GM21447 (cell line): ENCODE measurements around the gene EXD3.

ENCODE experiments used
- ATAC-seq: cut with Tn5 transposase; IDR thresholded peaks from one replicate; pipeline ENCODE4 v1.9.1; 2021; ENCODE audit not compliant: unreplicated experiment

The EXD3 gene

GRCh38 chr9:137447722-137448601 is 25.0 kb upstream of the EXD3 start:
- no peak for ATAC-seq

- ATAC-seq = no peak
These were observed 24.0 kb upstream of the EXD3 start for GRCh38 chr9:137446851-137447471.

- ATAC-seq = no peak
These were observed 23.0 kb upstream of the EXD3 start for GRCh38 chr9:137445930-137446431.

GRCh38 chr9:137445275-137445807 is 22.4 kb upstream of the EXD3 start:
- peak; percentile 57 for ATAC-seq

- ATAC-seq = no peak
These were observed 21.3 kb upstream of the EXD3 start for GRCh38 chr9:137444106-137444790.

GRCh38 chr9:137441935-137442321 is 19.0 kb upstream of the EXD3 start:
- no peak for ATAC-seq

GRCh38 chr9:137441289-137441934 is 18.4 kb upstream of the EXD3 start, which contains the start of gene ENTPD8:
ENTPD8 (minus strand) TSS chr9:137441357; CDS start chr9:137438285, 3,072 bp downstream.
- ATAC-seq = no peak

- ATAC-seq = no peak
These were observed 16.3 kb upstream of the EXD3 start for GRCh38 chr9:137439158-137439714.

GRCh38 chr9:137438591-137439157 is 15.7 kb upstream of the EXD3 start:
- ATAC-seq = no peak

- ATAC-seq = no peak
These were observed 15.0 kb upstream of the EXD3 start for GRCh38 chr9:137437691-137438590.

GRCh38 chr9:137436761-137437600 is 14.0 kb upstream of the EXD3 start:
- ATAC-seq = no peak

GRCh38 chr9:137435980-137436760 is 13.2 kb upstream of the EXD3 start:
- ATAC-seq = no peak

GRCh38 chr9:137435381-137435891 is 12.5 kb upstream of the EXD3 start:
- no peak for ATAC-seq

- ATAC-seq = no peak
These were observed 11.8 kb upstream of the EXD3 start for GRCh38 chr9:137434498-137435380.

- no peak for ATAC-seq
These were observed 11.0 kb upstream of the EXD3 start for GRCh38 chr9:137433916-137434431.

- ATAC-seq = no peak
These were observed 10.5 kb upstream of the EXD3 start for GRCh38 chr9:137433349-137433915.
